HepG2 (cell line): ENCODE measurements around the gene INTS15. TPM values are rescaled to one million over a fixed set of nuclear protein-coding genes. Genes with fewer than 3 reads are reported as not detected.

Experiments
- CAMTA2 ChIP-seq: sonication (generic); formaldehyde crosslinking; IDR thresholded peaks from 2 replicates; pipeline ENCODE4 v1.4.0; 2020; ENCODE audit warnings: mild to moderate bottlenecking, missing genetic modification reagents, borderline replicate concordance
- FIP1L1 ChIP-seq: fragments of 200-400 bp; formaldehyde crosslinking; IDR thresholded peaks from 2 replicates; pipeline ENCODE4 v1.6.1; 2018; ENCODE audit warnings: low read depth, mild to moderate bottlenecking, low read length, moderate library complexity, borderline replicate concordance; ENCODE audit not compliant: insufficient read depth
- FOXK1 ChIP-seq: sonication (generic); formaldehyde crosslinking; IDR thresholded peaks from 2 replicates; pipeline ENCODE4 v1.4.0; 2020; ENCODE audit warnings: low read depth, missing genetic modification reagents, borderline replicate concordance
- GATA4 ChIP-seq: sonication (generic); IDR thresholded peaks from 2 replicates; pipeline ENCODE4 v1.6.1; 2016; ENCODE audit warnings: antibody characterized with exemption, low read depth, borderline replicate concordance
- MLXIP ChIP-seq: sonication (generic); formaldehyde crosslinking; IDR thresholded peaks from 2 replicates; pipeline ENCODE4 v1.9.0; 2021; ENCODE audit warnings: missing genetic modification reagents, borderline replicate concordance
- PRDM15 ChIP-seq: sonication (generic); formaldehyde crosslinking; IDR thresholded peaks from 2 replicates; pipeline ENCODE4 v1.4.0; 2020; ENCODE audit warnings: missing genetic modification reagents
- TP53 ChIP-seq: sonication (generic); formaldehyde crosslinking; conservative IDR thresholded peaks from 2 replicates; pipeline ENCODE4 v1.4.0; 2020; ENCODE audit warnings: missing genetic modification reagents
- TRAFD1 ChIP-seq: sonication (generic); formaldehyde crosslinking; IDR thresholded peaks from 2 replicates; pipeline ENCODE4 v1.5.1; 2020; ENCODE audit warnings: missing genetic modification reagents, mild to moderate bottlenecking, borderline replicate concordance
- ZFP1 ChIP-seq: IDR thresholded peaks from 2 replicates; pipeline ENCODE4 v1.6.1; 2016
- ZFP36 ChIP-seq: fragments of 150-350 bp; IDR thresholded peaks from 2 replicates; pipeline ENCODE4 v1.6.1; 2018; ENCODE audit warnings: borderline replicate concordance, low read length, low read depth; ENCODE audit not compliant: partially characterized antibody
- ZNF160 ChIP-seq: sonication (generic); formaldehyde crosslinking; IDR thresholded peaks from 2 replicates; pipeline ENCODE4 v1.8.0; 2022; ENCODE audit warnings: mild to moderate bottlenecking, inconsistent platforms, missing genetic modification reagents
- ZNF234 ChIP-seq: sonication (generic); formaldehyde crosslinking; conservative IDR thresholded peaks from 2 replicates; pipeline ENCODE4 v1.5.1; 2020; ENCODE audit warnings: mild to moderate bottlenecking, missing genetic modification reagents
- ZNF251 ChIP-seq: sonication (generic); formaldehyde crosslinking; IDR thresholded peaks from 2 replicates; pipeline ENCODE4 v1.9.0; 2021; ENCODE audit warnings: mild to moderate bottlenecking, missing genetic modification reagents
- ZNF280D ChIP-seq: sonication (generic); formaldehyde crosslinking; IDR thresholded peaks from 2 replicates; pipeline ENCODE4 v1.5.1; 2020; ENCODE audit warnings: mild to moderate bottlenecking, missing genetic modification reagents
- ZNF749 ChIP-seq: sonication (generic); formaldehyde crosslinking; IDR thresholded peaks from 2 replicates; pipeline ENCODE4 v1.8.0; 2022; ENCODE audit warnings: mild to moderate bottlenecking, missing genetic modification reagents, moderate library complexity, borderline replicate concordance
- ZNF883 ChIP-seq: sonication (generic); formaldehyde crosslinking; IDR thresholded peaks from 2 replicates; pipeline ENCODE4 v1.5.1; 2020; ENCODE audit warnings: mild to moderate bottlenecking, missing genetic modification reagents; ENCODE audit errors: not compliant biosample characterization
- polyA plus RNA-seq, 8 experiments: library from polyadenylated mRNA; depleted of rRNA in 3 of 8; stranded (reverse) in 7 of 8; unstranded in 1 of 8; fragments of >200 nt; fragmentation: Illumina TruSeq in 4 of 8; extraction: Trizol in 4 of 8; gene quantifications; 2 replicates each; pipeline versions ENCODE4 v1.2.1 to v1.2.3, GENCODE V29; 2011 to 2016; ENCODE audit warnings: low read depth in 4 of 8, missing spikeins in 1 of 8, mixed read lengths in 1 of 8; ENCODE audit not compliant: insufficient read depth in 1 of 8
- total RNA-seq, 5 experiments: library from RNA; depleted of rRNA; stranded (reverse); fragments of >200 nt; fragmentation: Illumina TruSeq; extraction: Trizol; gene quantifications; 2 replicates each; pipeline ENCODE4 v1.2.3, GENCODE V29; 2016; ENCODE audit warnings: low read depth in 1 of 5

INTS15 gene
- total and polyA plus RNA-seq, 2 of the 13 experiments (the other 11 are each of a cell fraction or from before 2014, with no cell fraction given), result 16.3 to 25.7 TPM

- TF ChIP-seq PRDM15 (CRISPR knock-in tag), result peak; percentile 15; the same call in 1 of the 2 replicates
- TF ChIP-seq FIP1L1, result no peak
- no peak for TF ChIP-seq CAMTA2 (CRISPR knock-in tag)
- 0 out of 2 replicates have a peak, but pooled peaks have one; percentile 53 for TF ChIP-seq GATA4
- TF ChIP-seq ZFP36, result no peak
- TF ChIP-seq ZNF234 (CRISPR knock-in tag), result 0 out of 2 replicates have a peak, but pooled peaks have one; percentile 66
- TF ChIP-seq FOXK1 (CRISPR knock-in tag), result peak; percentile 58; the same call in 1 of the 2 replicates
- TF ChIP-seq ZNF160 (CRISPR knock-in tag), result peak; percentile 40; the same call in 1 of the 2 replicates
- TF ChIP-seq ZFP1 (CRISPR knock-in tag), result no peak; the same call in 1 of the 2 replicates
- no peak for TF ChIP-seq MLXIP (CRISPR knock-in tag)
- TF ChIP-seq ZNF251 (CRISPR knock-in tag), result no peak
- TF ChIP-seq ZNF749 (CRISPR knock-in tag), result peak; percentile 65; the same call in 1 of the 2 replicates
- no peak for TF ChIP-seq TP53 (CRISPR knock-in tag)
- TF ChIP-seq ZNF883 (CRISPR knock-in tag), result no peak
- TF ChIP-seq ZNF280D, result no peak; the same call in 1 of the 2 replicates
- 0 out of 2 replicates have a peak, but pooled peaks have one; percentile 35 for TF ChIP-seq TRAFD1 (CRISPR knock-in tag)
These were observed 12.3 kb upstream of the INTS15 start, which contains the start of gene ZDHHC4 (continued) for GRCh38 chr7:6577369-6578113.
